BE2C (cell line): Measurements from ENCODE around the gene SPACA7.

Source experiments
- DNase-seq: peaks from one replicate; pipeline ENCODE4 v3.0.0-alpha.2; 2020
- H3K27me3 ChIP-seq: fragments of 250-450 bp; sonication (Bioruptor Pico); 2 replicates; pipeline ENCODE4 v1.5.1; 2020; ENCODE audit warnings: mild to moderate bottlenecking
- H3K36me3 ChIP-seq: fragments of 250-450 bp; sonication (Bioruptor Pico); 2 replicates; pipeline ENCODE4 v1.5.1; 2020; ENCODE audit warnings: mild to moderate bottlenecking
- H3K4me1 ChIP-seq: fragments of 250-450 bp; sonication (Bioruptor Pico); 2 replicates; pipeline ENCODE4 v1.5.1; 2020
- H3K4me3 ChIP-seq: 2 replicates; pipeline ENCODE4 v1.5.1; 2011; ENCODE audit warnings: low read depth, low read length
- H3K9me3 ChIP-seq: fragments of 250-450 bp; sonication (Bioruptor Pico); 2 replicates; pipeline ENCODE4 v1.5.1; 2020
- CTCF ChIP-seq: IDR thresholded peaks from 2 replicates; pipeline ENCODE4 v1.5.1; 2012; ENCODE audit warnings: mild to moderate bottlenecking, low read depth, low read length

Gene SPACA7

GRCh38 chr13:112467236-112467635, 91.1 kb downstream of the SPACA7 start:
- Histone ChIP-seq H3K27me3 (no peaks in the 10 kb centered on the region), H3K4me3 (no peak overlapping the region), H3K9me3 (no peaks in the 10 kb centered on the region), H3K36me3 (no peaks in the 10 kb centered on the region), H3K4me1 (no peaks in the 10 kb centered on the region)
- no peak for TF ChIP-seq CTCF
- no peak for DNase-seq

GRCh38 chr13:112468069-112468468, 91.9 kb downstream of the SPACA7 start:
- no peak for DNase-seq

GRCh38 chr13:112469071-112469745, 93.1 kb downstream of the SPACA7 start:
- no peak overlapping the region for H3K4me3 ChIP-seq
- no peaks in the 10 kb centered on the region for H3K36me3 ChIP-seq
- no peaks in the 10 kb centered on the region for H3K9me3 ChIP-seq
- no peak for DNase-seq
- no peaks in the 10 kb centered on the region for H3K4me1 ChIP-seq
- no peaks in the 10 kb centered on the region for H3K27me3 ChIP-seq
- TF ChIP-seq CTCF = no peak

More at GRCh38 chr13:112468069-112468468, 91.9 kb downstream of the SPACA7 start:
- H3K4me3 ChIP-seq = no peak overlapping the region
- no peak for TF ChIP-seq CTCF
- no peaks in the 10 kb centered on the region for H3K36me3 ChIP-seq
- no peaks in the 10 kb centered on the region for H3K4me1 ChIP-seq
- H3K9me3 ChIP-seq = no peaks in the 10 kb centered on the region
- H3K27me3 ChIP-seq = no peaks in the 10 kb centered on the region

- Histone ChIP-seq H3K9me3 (no peaks in the 10 kb centered on the region), H3K4me3 (no peak overlapping the region), H3K4me1 (no peaks in the 10 kb centered on the region), H3K27me3 (no peaks in the 10 kb centered on the region), H3K36me3 (peaks cover 3% of the 10 kb centered on the region)
- DNase-seq = no peak
- no peak for TF ChIP-seq CTCF
Observed at GRCh38 chr13:112473818-112474217, 97.7 kb downstream of the SPACA7 start.

GRCh38 chr13:112474869-112475268, 98.7 kb downstream of the SPACA7 start:
- no peak overlapping the region for H3K4me3 ChIP-seq
- H3K9me3 ChIP-seq = no peaks in the 10 kb centered on the region
- no peak for DNase-seq
- TF ChIP-seq CTCF = no peak
- H3K27me3 ChIP-seq = no peaks in the 10 kb centered on the region
- H3K4me1 ChIP-seq = no peaks in the 10 kb centered on the region
- peaks cover 3% of the 10 kb centered on the region for H3K36me3 ChIP-seq

GRCh38 chr13:112475889-112476288, 99.7 kb downstream of the SPACA7 start:
- H3K9me3 ChIP-seq = no peaks in the 10 kb centered on the region
- no peak overlapping the region for H3K4me3 ChIP-seq
- H3K27me3 ChIP-seq = no peaks in the 10 kb centered on the region
- peaks cover 3% of the 10 kb centered on the region for H3K36me3 ChIP-seq
- no peaks in the 10 kb centered on the region for H3K4me1 ChIP-seq
- no peak for DNase-seq
- no peak for TF ChIP-seq CTCF
